Fibroblast of lung (primary cell): ENCODE data around the gene LDB1.

Experiments used
- EZH2 ChIP-seq: IDR thresholded peaks from 2 replicates; pipeline ENCODE4 v1.5.1; 2012; ENCODE audit warnings: low read length, control low read depth, mild to moderate bottlenecking; ENCODE audit errors: missing control alignments
- TF ChIP-seq, protein P1 (sequence below), 2 donors: IDR thresholded peaks in 1 of 2; conservative IDR thresholded peaks in 1 of 2; 1 replicate in 1 of 2; 2 replicates in 1 of 2; pipeline ENCODE4 v1.5.1; 2011 to 2012; ENCODE audit warnings: low read length in 2 of 2, control low read depth in 1 of 2, inconsistent platforms in 1 of 2, low read depth in 1 of 2, mild to moderate bottlenecking in 1 of 2

DNA sequence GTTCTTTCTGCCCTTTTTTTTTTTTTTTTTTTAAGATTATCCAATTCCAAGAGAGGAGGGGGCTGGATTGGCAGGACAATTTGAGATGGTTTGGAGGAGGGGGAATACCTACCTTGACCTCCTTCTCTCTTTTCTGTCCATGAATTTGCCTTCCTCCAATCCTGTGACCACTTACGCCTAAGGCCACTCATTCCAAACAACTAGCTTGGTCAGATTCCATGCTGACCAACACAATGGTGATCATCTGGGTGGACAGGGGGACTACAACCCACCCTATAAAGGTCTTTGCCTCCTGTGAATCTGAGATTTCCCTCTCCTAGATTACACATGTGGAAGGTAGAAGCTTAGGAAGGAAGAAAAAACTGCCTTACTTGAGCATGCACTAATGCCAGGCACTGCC lies 2.3 kb upstream of the LDB1 start:
- TF ChIP-seq, protein P1, sequence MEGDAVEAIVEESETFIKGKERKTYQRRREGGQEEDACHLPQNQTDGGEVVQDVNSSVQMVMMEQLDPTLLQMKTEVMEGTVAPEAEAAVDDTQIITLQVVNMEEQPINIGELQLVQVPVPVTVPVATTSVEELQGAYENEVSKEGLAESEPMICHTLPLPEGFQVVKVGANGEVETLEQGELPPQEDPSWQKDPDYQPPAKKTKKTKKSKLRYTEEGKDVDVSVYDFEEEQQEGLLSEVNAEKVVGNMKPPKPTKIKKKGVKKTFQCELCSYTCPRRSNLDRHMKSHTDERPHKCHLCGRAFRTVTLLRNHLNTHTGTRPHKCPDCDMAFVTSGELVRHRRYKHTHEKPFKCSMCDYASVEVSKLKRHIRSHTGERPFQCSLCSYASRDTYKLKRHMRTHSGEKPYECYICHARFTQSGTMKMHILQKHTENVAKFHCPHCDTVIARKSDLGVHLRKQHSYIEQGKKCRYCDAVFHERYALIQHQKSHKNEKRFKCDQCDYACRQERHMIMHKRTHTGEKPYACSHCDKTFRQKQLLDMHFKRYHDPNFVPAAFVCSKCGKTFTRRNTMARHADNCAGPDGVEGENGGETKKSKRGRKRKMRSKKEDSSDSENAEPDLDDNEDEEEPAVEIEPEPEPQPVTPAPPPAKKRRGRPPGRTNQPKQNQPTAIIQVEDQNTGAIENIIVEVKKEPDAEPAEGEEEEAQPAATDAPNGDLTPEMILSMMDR (conservative IDR thresholded peaks at IDR 0.05 in 1 of 2, IDR thresholded peaks at IDR 0.05 in 1 of 2; ENCODE audit: low read depth in 1 of 2, low read length in 2 of 2): no peak
- no peak for TF ChIP-seq EZH2
